GM10266 (cell line): ENCODE results near the gene ACAP2.

ENCODE experiments used
- DNase-seq: peaks from one replicate; pipeline ENCODE4 v3.0.0; 2012; ENCODE audit errors: extremely low spot score
- CTCF ChIP-seq: IDR thresholded peaks from 2 replicates; pipeline ENCODE4 v1.5.1; 2012; ENCODE audit warnings: mild to moderate bottlenecking, low read depth; ENCODE audit not compliant: control insufficient read depth, insufficient read depth; ENCODE audit errors: missing control alignments

Gene ACAP2

GRCh38 chr3:195416795-195417194 lies 26.0 kb downstream of the ACAP2 start:
- no peak for TF ChIP-seq CTCF
- no peak for DNase-seq

- no peak for TF ChIP-seq CTCF
Measured at GRCh38 chr3:195411836-195412235, 31.0 kb downstream of the ACAP2 start.

GRCh38 chr3:195410546-195410945 lies 32.3 kb downstream of the ACAP2 start:
- TF ChIP-seq CTCF: no peak
- no peak for DNase-seq

More at GRCh38 chr3:195411836-195412235, 31.0 kb downstream of the ACAP2 start:
- DNase-seq: no peak

GRCh38 chr3:195407531-195408409 lies 35.0 kb downstream of the ACAP2 start:
- peak; percentile 36 for DNase-seq
- no peak for TF ChIP-seq CTCF

GRCh38 chr3:195405651-195406050 lies 37.2 kb downstream of the ACAP2 start:
- no peak for DNase-seq
- no peak for TF ChIP-seq CTCF

- TF ChIP-seq CTCF: no peak
- no peak for DNase-seq
Measured at GRCh38 chr3:195403841-195404408, 38.9 kb downstream of the ACAP2 start.

- TF ChIP-seq CTCF: no peak
- DNase-seq: no peak
Measured at GRCh38 chr3:195403244-195403643, 39.6 kb downstream of the ACAP2 start.
